Testis (tissue), 2 donors: ENCODE results near the gene RFX8.
"Not testable (repeated sequence)": the region's sequence is repeated elsewhere in the genome, so short reads cannot be mapped to it uniquely, and the experiment has no call there.

Experiments used
- CTCF ChIP-seq, 3 experiments: fragments of 450-650 bp in 2 of 3; fragments of 200-600 bp in 1 of 3; sonication (generic) in 1 of 3; IDR thresholded peaks; one replicate each; pipeline ENCODE4 v1.5.1; 2016 to 2019; ENCODE audit warnings: antibody characterized with exemption in 3 of 3, mild to moderate bottlenecking in 2 of 3, moderate library complexity in 1 of 3
- POLR2A ChIP-seq: fragments of 450-650 bp; IDR thresholded peaks from one replicate; pipeline ENCODE4 v1.6.1; 2017; ENCODE audit warnings: antibody characterized with exemption, mild to moderate bottlenecking, moderate library complexity

GRCh38 chr2:101454408-101454807 is 20.5 kb downstream of the RFX8 start:
- not testable (repeated sequence) for TF ChIP-seq POLR2A; CTCF (IDR thresholded peaks at IDR 0.05)
